Body of pancreas (tissue), 4 donors: ENCODE results near the gene FAM98C. TPM values are rescaled to one million over a fixed set of nuclear protein-coding genes. Genes with fewer than 3 reads are reported as not detected.

ENCODE experiments used
- ATAC-seq: fragments of 150-250 bp; one replicate; pipeline ENCODE4 v1.9.1; 2016
- DNase-seq, 4 donors: peaks; one replicate each; pipeline ENCODE4 v3.0.0-alpha.2; 2019
- H3K27ac ChIP-seq, 4 donors: fragments of 200-600 bp; sonication (generic); 1 replicate in 3 of 4; 2 replicates in 1 of 4; pipeline versions ENCODE4 v1.5.1 to v1.6.1; 2016 to 2019; ENCODE audit warnings: mild to moderate bottlenecking in 1 of 4, mixed read lengths in 1 of 4, moderate library complexity in 1 of 4
- H3K27me3 ChIP-seq, 2 donors: fragments of 200-600 bp; sonication (generic); one replicate each; pipeline ENCODE4 v1.6.0; 2016; ENCODE audit warnings: mild to moderate bottlenecking in 1 of 2
- H3K36me3 ChIP-seq, 2 donors: fragments of 200-600 bp; sonication (generic); replicated peaks in 1 of 2; 2 replicates each; pipeline ENCODE4 v1.5.1; 2016; ENCODE audit warnings: low read depth in 2 of 2; ENCODE audit not compliant: insufficient read depth in 1 of 2
- H3K4me1 ChIP-seq: fragments of 200-600 bp; sonication (generic); one replicate; pipeline ENCODE4 v1.6.0; 2016
- H3K4me3 ChIP-seq, 2 donors: fragments of 200-600 bp; sonication (generic); 1 replicate in 1 of 2; 2 replicates in 1 of 2; pipeline ENCODE4 v1.5.1; 2016 to 2019
- H3K9me3 ChIP-seq, 3 donors: fragments of 200-600 bp; sonication (generic); 1 replicate in 2 of 3; 2 replicates in 1 of 3; pipeline ENCODE4 v1.5.1; 2016
- POLR2A ChIP-seq, 3 donors: fragments of 450-650 bp; IDR thresholded peaks; one replicate each; pipeline ENCODE4 v1.6.1; 2016; ENCODE audit warnings: antibody characterized with exemption in 3 of 3, mild to moderate bottlenecking in 2 of 3
- WGBS, 2 donors: methylation state at CpG; one replicate each; pipeline ENCODE4 v1.1.5; 2017; 5-methylcytosine and 5-hydroxymethylcytosine counted together
- intact Hi-C: fragments of 100-400 bp; cut with DNase I; formaldehyde crosslinking; loops from one replicate; pipeline ENCODE4 v1.15.1; 2023
- total RNA-seq, 2 donors: library from RNA; depleted of rRNA; stranded (reverse); fragments of >200 nt; gene quantifications; one replicate each; pipeline ENCODE4 v1.1.0, GENCODE V29; 2016
- TF ChIP-seq, protein P1 (sequence below), 7 experiments: fragments of 450-650 bp in 4 of 7; fragments of 200-600 bp in 3 of 7; sonication (generic) in 3 of 7; IDR thresholded peaks; one replicate each; pipeline ENCODE4 v1.5.1; 2016 to 2019; ENCODE audit warnings: antibody characterized with exemption in 7 of 7

FAM98C gene
- total RNA-seq, 2 donors from 2014 or later, result 24.9 to 51.4 TPM

DNA sequence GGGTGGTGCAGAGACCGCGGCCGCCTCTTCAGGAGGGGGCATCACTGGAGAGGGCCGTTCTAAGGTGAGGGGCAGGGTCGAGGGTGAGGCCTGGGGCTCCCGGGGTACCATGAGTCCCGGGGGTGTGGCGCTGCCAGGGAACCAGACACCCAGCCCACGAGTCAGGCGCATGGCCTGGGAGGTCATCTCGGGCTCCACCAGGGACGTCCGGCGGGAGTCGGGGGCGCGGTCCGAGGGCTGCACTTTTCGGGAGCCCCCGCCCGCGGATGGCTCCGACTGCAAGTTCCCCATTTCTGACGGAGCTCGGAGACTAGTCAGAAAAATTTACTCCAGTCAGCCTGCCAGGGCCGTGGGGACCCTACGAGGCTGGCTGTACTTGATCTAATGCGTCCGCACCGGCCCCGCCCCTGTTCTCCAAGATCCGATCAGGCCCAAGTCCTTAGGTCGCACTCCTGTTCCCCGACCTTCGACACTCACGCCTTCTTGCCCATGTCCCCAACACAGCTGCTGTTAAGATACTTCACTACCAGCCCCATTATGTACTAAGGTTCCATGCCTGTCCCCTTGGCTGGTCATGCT is 15.8 kb upstream of the FAM98C start:
- intact Hi-C loops, result no loop called here
- WGBS, 2 donors, result 8 to 9% methylated on average over 19 to 33 of the region's 36 CpGs
- no peaks in the 10 kb centered on the region for H3K27me3 ChIP-seq
- peaks cover 5 to 10% of the 10 kb centered on the region in 2 donors for H3K36me3 ChIP-seq
- H3K4me1 ChIP-seq, result peaks cover 29% of the 10 kb centered on the region
- TF ChIP-seq POLR2A (IDR thresholded peaks at IDR 0.05), result no peak
- TF ChIP-seq, protein P1, sequence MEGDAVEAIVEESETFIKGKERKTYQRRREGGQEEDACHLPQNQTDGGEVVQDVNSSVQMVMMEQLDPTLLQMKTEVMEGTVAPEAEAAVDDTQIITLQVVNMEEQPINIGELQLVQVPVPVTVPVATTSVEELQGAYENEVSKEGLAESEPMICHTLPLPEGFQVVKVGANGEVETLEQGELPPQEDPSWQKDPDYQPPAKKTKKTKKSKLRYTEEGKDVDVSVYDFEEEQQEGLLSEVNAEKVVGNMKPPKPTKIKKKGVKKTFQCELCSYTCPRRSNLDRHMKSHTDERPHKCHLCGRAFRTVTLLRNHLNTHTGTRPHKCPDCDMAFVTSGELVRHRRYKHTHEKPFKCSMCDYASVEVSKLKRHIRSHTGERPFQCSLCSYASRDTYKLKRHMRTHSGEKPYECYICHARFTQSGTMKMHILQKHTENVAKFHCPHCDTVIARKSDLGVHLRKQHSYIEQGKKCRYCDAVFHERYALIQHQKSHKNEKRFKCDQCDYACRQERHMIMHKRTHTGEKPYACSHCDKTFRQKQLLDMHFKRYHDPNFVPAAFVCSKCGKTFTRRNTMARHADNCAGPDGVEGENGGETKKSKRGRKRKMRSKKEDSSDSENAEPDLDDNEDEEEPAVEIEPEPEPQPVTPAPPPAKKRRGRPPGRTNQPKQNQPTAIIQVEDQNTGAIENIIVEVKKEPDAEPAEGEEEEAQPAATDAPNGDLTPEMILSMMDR (IDR thresholded peaks at IDR 0.05), result no peak
- no peaks in the 10 kb centered on the region for H3K9me3 ChIP-seq
- peak overlapping the region in 1 of 2 donors; percentile 25 for H3K4me3 ChIP-seq
- DNase-seq, result no peak
- no peak for ATAC-seq
- peak overlapping the region in 2 of 4 donors; percentile 40 to 63 for H3K27ac ChIP-seq

DNA sequence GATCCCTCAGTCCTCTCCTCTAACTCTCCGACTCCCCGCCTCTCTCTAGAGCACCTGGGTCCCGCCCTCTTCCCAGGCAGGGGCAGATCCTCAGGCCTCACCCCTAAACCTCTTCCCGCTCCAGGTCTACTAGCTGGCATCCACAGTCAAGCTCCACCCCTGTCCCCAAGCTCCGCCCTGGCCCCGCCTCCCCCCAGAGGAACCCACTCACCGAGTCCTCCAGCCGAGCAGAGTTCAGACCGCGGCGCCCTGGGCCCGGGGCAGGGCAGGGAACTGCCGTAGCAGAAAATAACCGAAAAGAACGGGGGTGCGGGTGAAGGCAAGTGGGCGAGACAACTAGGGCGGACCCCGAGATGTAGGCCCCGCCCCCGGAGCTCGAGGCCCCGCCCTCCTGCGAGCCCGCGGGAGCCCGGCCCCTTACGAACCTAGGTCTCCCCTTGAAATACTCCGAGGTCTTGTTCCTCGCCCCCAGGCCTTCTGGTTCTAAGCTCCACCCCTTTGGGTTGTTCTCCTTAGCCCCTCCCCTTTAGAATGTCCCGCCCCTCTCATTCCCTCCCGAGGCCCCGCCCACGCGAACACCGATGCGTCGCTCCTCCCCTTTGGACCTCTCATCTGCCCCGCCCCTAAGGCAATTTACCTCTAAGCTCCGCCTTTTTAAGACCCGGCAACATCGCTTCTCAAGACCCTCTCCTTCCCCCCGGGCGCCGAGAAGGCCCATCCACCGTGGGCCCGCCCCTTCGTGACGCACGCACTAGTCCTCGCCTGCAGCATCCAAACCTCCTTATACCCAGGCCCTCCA is 15.1 kb upstream of the FAM98C start, which contains the start of gene GGN:
Gene GGN (minus strand): TSS at position 485 of the 799 bp plus-strand sequence. CDS start 773 bp downstream, outside the sequence.
- peak within 1 kb of the TSS in 1 of 2 donors; percentile 25 for H3K4me3 ChIP-seq
- peaks cover 0 to 6% of the 10 kb centered on the region in 2 donors for H3K36me3 ChIP-seq
- ATAC-seq (peak; percentile 78), DNase-seq (peak; percentile 78 to 84 (median 82))
- intact Hi-C loops, result no loop called here
- H3K27me3 ChIP-seq, result no peaks in the 10 kb centered on the region
- TF ChIP-seq, protein P1 (IDR thresholded peaks at IDR 0.05), result no peak
- peak in 2 of 3 donors; percentile 11 to 28 for TF ChIP-seq POLR2A (IDR thresholded peaks at IDR 0.05)
- H3K27ac ChIP-seq, result peak within 1 kb of the TSS in 2 of 4 donors; percentile 40 to 63
- 1% methylated on average over 37 to 47 of the region's 51 CpGs for WGBS, 2 donors
- peaks cover 29% of the 10 kb centered on the region for H3K4me1 ChIP-seq
- no peaks in the 10 kb centered on the region for H3K9me3 ChIP-seq

DNA sequence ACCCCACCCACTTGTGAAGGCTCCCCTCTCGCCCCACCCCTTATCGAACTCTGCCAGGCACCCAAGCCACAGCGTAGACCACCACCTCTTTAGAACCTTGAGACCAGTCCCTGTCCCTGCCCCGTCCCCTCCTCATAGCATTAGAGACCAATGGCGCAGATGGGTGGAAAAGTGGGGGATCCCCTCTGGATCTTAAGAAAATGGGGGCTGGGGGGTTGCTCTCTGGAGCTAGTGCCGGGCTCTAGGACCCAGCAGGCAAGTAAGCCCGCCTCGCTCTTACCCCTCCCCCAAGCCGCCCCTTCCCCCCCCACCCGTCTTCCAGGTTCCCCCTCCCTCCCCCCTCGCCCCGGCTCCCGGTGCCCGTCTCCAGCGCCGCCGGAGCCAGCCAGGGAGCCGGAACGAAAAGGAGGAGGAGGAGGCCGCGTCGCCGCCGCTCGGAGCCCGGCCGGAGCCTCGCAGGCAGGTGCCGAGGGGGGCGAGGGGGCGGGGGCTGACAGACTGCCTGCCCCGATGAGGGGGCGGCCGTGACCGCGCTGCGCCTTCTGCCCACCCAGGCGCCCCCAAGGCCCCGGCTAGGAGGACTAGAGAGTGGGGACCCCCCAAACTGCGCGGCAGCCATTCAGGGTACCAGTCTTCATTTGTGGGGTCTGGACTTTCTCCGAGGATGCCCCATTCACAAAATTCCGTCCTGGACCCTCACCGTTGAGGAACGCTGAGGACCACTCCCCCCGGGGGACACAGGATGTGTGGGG is 14.4 kb upstream of the FAM98C start, which contains the start of gene SPRED3:
Gene SPRED3 (plus strand): TSS at position 349 of the 752 bp plus-strand sequence. CDS start 1,606 bp downstream, outside the sequence.
- intact Hi-C loops, result no loop called here
- peak within 1 kb of the TSS in 1 of 2 donors; percentile 25 for H3K4me3 ChIP-seq
- 1 to 2% methylated on average over 5 to 28 of the region's 46 CpGs for WGBS, 2 donors
- H3K9me3 ChIP-seq, result no peaks in the 10 kb centered on the region
- ATAC-seq (no peak), DNase-seq (peak in 3 of 4 donors; percentile 47 to 56 (median 56))
- H3K4me1 ChIP-seq, result peaks cover 29% of the 10 kb centered on the region
- H3K36me3 ChIP-seq, result no peaks in the 10 kb centered on the region
- H3K27ac ChIP-seq, result peak within 1 kb of the TSS in 2 of 4 donors; percentile 40 to 63
- H3K27me3 ChIP-seq, result no peaks in the 10 kb centered on the region
- TF ChIP-seq, protein P1 (IDR thresholded peaks at IDR 0.05), result no peak
- TF ChIP-seq POLR2A (IDR thresholded peaks at IDR 0.05), result no peak

DNA sequence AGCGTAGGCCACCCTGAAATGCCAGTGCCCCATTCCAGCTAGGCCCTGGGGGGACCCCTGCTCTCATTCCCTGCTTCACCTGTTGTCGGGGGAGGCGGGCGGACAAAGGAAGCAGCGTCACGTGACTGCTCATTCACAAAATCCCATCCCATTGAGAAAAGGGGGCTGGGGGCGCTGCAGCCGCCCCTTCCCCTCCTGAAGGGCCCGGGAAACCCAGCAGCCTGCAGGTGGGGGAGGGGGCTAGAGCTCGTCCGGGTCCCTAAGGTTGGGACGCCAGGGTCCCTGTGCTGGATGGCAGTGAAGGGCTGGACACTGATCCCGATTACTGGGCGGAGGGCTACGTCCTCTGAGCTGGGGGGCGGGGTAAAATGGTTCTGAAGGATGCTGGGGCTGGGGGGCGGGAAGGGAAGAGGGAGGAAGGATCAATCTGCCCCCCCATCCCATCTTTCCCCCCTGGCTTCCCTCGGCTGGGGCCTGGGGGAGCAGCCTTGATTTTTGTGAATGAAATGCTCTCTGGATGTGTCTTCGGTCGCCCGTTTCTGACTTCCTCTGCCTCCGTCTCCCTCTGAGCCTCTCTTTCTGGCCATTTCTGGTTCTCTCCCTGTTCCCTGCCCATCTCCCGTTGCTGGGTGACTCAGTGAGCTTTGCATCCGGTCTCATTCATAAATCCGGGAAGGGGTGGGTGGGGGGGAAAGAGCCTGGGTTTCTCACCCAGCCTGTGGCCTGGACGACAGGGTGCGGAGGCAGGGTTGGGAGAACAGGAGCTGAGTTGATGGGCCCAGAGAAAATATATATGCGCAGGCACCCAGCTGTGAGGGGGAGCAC is 13.6 kb upstream of the FAM98C start:
- no peak for ATAC-seq
- TF ChIP-seq POLR2A (IDR thresholded peaks at IDR 0.05), result peak in 1 of 3 donors; percentile 8
- TF ChIP-seq, protein P1 (IDR thresholded peaks at IDR 0.05), result no peak
- Histone ChIP-seq H3K27ac (peak overlapping the region in 1 of 4 donors; percentile 44), H3K27me3 (peaks cover 0 to 3% of the 10 kb centered on the region in 2 donors), H3K4me3 (no peak overlapping the region), H3K4me1 (peaks cover 30% of the 10 kb centered on the region), H3K36me3 (no peaks in the 10 kb centered on the region), H3K9me3 (no peaks in the 10 kb centered on the region)
- intact Hi-C loops, result no loop called here
- 16 to 17% methylated on average over 18 to 22 of the region's 28 CpGs for WGBS, 2 donors
- DNase-seq, result peak in 1 of 4 donors; percentile 36
